ENCODE measurements around the gene TMEFF1.

- TF ChIP-seq EP300 (IDR thresholded peaks at IDR 0.05) (no peak), POLR2A (IDR thresholded peaks at IDR 0.05; ENCODE audit: low read depth) (no peak), CTCF (IDR thresholded peaks at IDR 0.05) (no peak)
Measured at GRCh38 chr9:100598641-100599145, 125.7 kb downstream of the TMEFF1 start.
